DMS53 treated with DMSO at 0.1 percent for 48 hours (cell line): ENCODE results near the gene NOTCH2NLA.
"Not testable (repeated sequence)": the region's sequence is repeated elsewhere in the genome, so short reads cannot be mapped to it uniquely, and the experiment has no call there.

Experiments
- DNase-seq: peaks from one replicate; lab custom pipeline; 2025; ENCODE audit not compliant: unreplicated experiment; lab: John Stamatoyannopoulos, UW

NOTCH2NLA gene

DNA sequence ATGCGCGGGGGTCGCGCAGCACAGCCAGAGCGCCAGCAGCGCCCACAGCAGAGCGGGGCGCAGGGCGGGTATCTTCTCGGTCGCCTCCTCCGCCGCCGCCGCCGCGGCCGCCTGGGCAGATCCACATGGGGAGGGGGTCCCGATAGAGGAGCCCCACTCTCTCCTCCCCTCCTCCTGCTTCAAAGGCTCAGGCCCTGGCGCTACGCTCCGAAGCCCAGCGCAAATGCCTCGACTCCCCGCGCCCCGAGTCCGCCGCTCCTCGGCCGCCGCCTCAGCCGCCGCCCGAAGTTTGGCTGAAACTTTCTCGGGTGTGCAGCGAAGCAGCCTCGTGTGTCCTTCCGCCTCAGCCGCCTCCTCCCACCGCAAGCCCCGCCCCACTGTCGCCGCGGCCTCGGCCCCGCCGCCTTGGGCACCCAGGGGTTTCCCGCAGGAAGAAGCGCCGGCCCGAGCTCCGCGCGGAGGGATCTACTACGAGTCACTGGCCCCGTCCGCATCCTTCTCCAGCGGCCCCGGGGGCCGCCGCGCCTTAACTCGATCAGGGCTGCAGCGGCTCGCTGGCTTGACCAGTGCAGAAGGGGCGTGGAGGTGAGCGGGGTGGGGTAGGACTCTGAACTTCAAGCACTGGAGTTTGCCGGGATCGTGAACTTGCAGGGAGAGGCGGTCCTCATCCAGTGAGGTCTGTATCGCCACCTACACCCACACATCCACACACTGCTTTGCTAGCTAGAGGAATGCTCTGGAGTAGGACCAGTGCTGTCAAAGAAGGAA lies at the start of gene NOTCH2NLA:
TSS of gene NOTCH2NLA (minus strand) at position 312 of the 768 bp plus-strand sequence. CDS start 39,684 bp downstream, outside the sequence.
- not testable (repeated sequence) for DNase-seq

GRCh38 chr1:146278346-146278745 lies 49.5 kb upstream of the NOTCH2NLA start:
- DNase-seq, result not testable (repeated sequence)

GRCh38 chr1:146277087-146277486 lies 48.3 kb upstream of the NOTCH2NLA start:
- not testable (repeated sequence) for DNase-seq

- not testable (repeated sequence) for DNase-seq
Observed at GRCh38 chr1:146274083-146274482, 45.3 kb upstream of the NOTCH2NLA start.

GRCh38 chr1:146273194-146273593 lies 44.4 kb upstream of the NOTCH2NLA start:
- not testable (repeated sequence) for DNase-seq

- DNase-seq, result not testable (repeated sequence)
Observed at GRCh38 chr1:146272734-146273133, 43.9 kb upstream of the NOTCH2NLA start.

DNA sequence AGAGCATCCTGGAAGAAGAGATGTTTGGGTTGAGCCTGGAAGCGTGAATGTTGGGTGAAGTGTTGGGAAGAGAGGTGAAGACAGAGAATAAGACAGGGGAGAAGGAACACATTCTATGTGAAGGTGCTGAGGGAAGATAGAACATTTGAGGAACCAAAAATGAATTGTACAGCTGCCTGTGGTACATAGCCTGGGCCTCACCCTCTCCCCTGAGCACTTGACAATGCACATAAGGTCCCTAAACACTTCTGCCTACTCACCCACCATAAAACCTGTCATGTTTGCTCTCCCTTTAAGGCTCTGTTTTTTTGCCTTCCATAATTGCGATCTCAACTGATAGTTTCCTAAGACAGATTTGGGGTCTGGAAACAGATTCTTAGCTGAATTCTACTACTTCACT lies 43.2 kb upstream of the NOTCH2NLA start:
- DNase-seq, result not testable (repeated sequence)

DNA sequence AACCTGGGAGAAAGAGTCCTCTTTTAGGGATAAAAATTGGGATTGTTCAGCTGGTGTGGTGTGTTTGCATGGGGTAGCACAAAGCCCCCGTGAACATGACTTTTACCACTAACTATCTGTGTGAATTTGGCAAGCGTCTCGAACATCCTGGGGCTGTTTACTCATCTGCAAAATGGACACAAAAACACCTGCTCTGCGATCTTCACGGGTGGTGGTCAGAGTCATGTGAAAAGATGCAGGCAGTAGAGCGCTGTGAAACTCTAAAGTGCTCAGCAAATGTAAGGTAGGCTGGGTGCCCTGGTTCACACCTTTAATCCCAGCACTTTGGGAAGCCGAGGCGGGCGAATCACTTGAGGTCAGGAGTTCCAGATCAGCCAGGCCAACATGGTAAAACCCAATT lies 41.3 kb upstream of the NOTCH2NLA start:
- DNase-seq, result not testable (repeated sequence)

- DNase-seq, result not testable (repeated sequence)
Observed at GRCh38 chr1:146266179-146266748, 37.4 kb upstream of the NOTCH2NLA start.

DNA sequence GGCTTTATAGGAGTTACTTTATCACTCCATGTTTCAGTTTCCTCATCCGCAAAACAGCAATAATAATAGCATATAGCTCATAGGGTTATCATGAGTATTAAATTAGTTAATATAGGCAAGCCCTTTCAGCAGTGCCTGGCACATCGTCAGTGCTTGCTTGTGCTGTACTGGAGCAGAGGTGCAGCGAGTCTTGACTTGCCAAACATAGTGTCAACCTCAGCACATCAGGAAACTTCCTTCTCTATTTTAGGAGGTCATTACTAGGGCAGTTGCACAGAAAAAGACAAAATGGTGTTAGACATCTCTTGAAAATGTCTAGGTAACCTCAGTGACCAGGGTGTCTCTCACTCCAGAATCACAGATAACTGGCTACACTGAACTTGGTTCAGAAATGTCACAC lies 35.9 kb upstream of the NOTCH2NLA start:
- DNase-seq, result not testable (repeated sequence)

- DNase-seq, result not testable (repeated sequence)
Observed at GRCh38 chr1:146260006-146260730, 31.3 kb upstream of the NOTCH2NLA start.

GRCh38 chr1:146257992-146258552 lies 29.3 kb upstream of the NOTCH2NLA start:
- DNase-seq, result not testable (repeated sequence)

GRCh38 chr1:146254569-146255197 lies 25.9 kb upstream of the NOTCH2NLA start:
- not testable (repeated sequence) for DNase-seq

- not testable (repeated sequence) for DNase-seq
Observed at GRCh38 chr1:146253249-146253855, 24.5 kb upstream of the NOTCH2NLA start.

- DNase-seq, result not testable (repeated sequence)
Observed at GRCh38 chr1:146251523-146251922, 22.7 kb upstream of the NOTCH2NLA start.

DNA sequence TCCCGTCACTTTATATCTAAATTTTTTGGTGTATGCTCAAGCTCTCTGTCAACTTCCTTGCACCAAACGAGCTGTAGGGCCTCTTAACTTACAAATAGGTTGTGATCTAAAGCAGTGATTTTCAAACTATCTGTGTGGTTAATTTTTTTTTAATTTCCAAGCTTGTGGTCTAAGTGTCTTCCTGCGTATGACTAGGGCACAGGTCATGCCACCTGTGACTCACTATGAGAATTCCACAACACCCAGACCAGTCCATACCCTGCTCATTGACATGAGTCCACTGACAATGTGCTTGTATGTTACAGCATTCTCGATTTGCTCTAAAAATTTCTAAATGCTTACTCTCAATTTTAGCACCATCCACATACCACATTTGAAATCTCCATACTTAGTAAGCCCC lies 19.8 kb upstream of the NOTCH2NLA start:
- DNase-seq, result not testable (repeated sequence)

GRCh38 chr1:146236626-146237025 lies 7.8 kb upstream of the NOTCH2NLA start:
- DNase-seq, result not testable (repeated sequence)

GRCh38 chr1:146236026-146236601 lies 7.3 kb upstream of the NOTCH2NLA start:
- DNase-seq, result not testable (repeated sequence)

- DNase-seq, result not testable (repeated sequence)
Observed at GRCh38 chr1:146228144-146228682, 608 bp downstream of the NOTCH2NLA start.

- DNase-seq, result not testable (repeated sequence)
Observed at GRCh38 chr1:146174531-146174930, 54.3 kb downstream of the NOTCH2NLA start.
